HCT116 (cell line): ENCODE data around the gene PHKA2. TPM values are rescaled to one million over a fixed set of nuclear protein-coding genes. Genes with fewer than 3 reads are reported as not detected.

ENCODE experiments used
- ATAC-seq: fragments of 200-7000 bp; cut with Tn5 transposase; 2 replicates; pipeline ENCODE4 v1.9.1; 2020; ENCODE audit warnings: mild to moderate bottlenecking, moderate library complexity
- BruUV-seq: library from RNA; stranded (reverse); fragments of 400-500 nt; replicated peaks from 2 replicates; lab custom pipeline; 2021; lab: Mats Ljungman, UMichigan
- CTCF ChIA-PET: fragments of 300-600 bp; sonication (Branson Sonifier 250); formaldehyde crosslinking; loops from one replicate; lab custom pipeline; 2021; ENCODE audit warnings: antibody characterized with exemption; lab: Charles Lee
- POLR2A ChIA-PET: fragments of 300-600, 350-600 bp; sonication (Branson Sonifier 250); formaldehyde crosslinking; loops from one replicate; lab custom pipeline; 2021; ENCODE audit warnings: antibody characterized with exemption; lab: Charles Lee
- RAD21 ChIA-PET, 2 experiments: fragments of 300-600 bp; sonication (Branson Sonifier 250); formaldehyde crosslinking; loops; one replicate each; lab custom pipeline; 2023; ENCODE audit warnings: low total read pairs in 2 of 2; ENCODE audit not compliant: uncharacterized antibody in 2 of 2, unreplicated experiment in 2 of 2, low non-redundant PET in 1 of 2; lab: Charles Lee
- DNase-seq: peaks from one replicate; pipeline ENCODE4 v3.0.0-alpha.2; 2010; ENCODE audit warnings: low read depth, low spot score
- H2AFZ ChIP-seq: fragments of 200-600 bp; shearing (Covaris generic), sonication (generic); 2 replicates; pipeline ENCODE4 v1.6.1; 2017; ENCODE audit warnings: low read depth, mixed run types, mixed read lengths, antibody characterized with exemption, low read length; ENCODE audit not compliant: poor library complexity, severe bottlenecking
- H3K27ac ChIP-seq: 2 replicates; pipeline ENCODE4 v1.5.1; 2012; ENCODE audit warnings: low read depth, low read length
- H3K27me3 ChIP-seq: fragments of 200-600 bp; sonication (generic); 2 replicates; pipeline ENCODE4 v1.6.1; 2016; ENCODE audit warnings: mixed run types, low read length, mixed read lengths; ENCODE audit not compliant: insufficient read depth
- H3K36me3 ChIP-seq, 2 experiments: fragments of 200-500 bp in 1 of 2; fragments of 200-600 bp in 1 of 2; sonication (Bioruptor generic) in 1 of 2; sonication (generic) in 1 of 2; 2 replicates each; pipeline versions ENCODE4 v1.5.1 to v1.6.1; 2014 to 2016; ENCODE audit warnings: low read length in 2 of 2, inconsistent platforms in 1 of 2, mixed read lengths in 1 of 2, mixed run types in 1 of 2; ENCODE audit not compliant: insufficient read depth in 2 of 2, control insufficient read depth in 1 of 2
- H3K4me1 ChIP-seq, 2 experiments: fragments of 200-600 bp in 1 of 2; sonication (generic) in 1 of 2; 2 replicates each; pipeline versions ENCODE4 v1.5.1 to v1.6.1; 2012 to 2017; ENCODE audit warnings: low read length in 2 of 2, inconsistent platforms in 1 of 2, mild to moderate bottlenecking in 1 of 2, mixed read lengths in 1 of 2, mixed run types in 1 of 2, moderate library complexity in 1 of 2; ENCODE audit not compliant: insufficient read depth in 2 of 2, control insufficient read depth in 1 of 2
- H3K4me2 ChIP-seq: fragments of 200-600 bp; sonication (generic); 2 replicates; pipeline ENCODE4 v1.6.1; 2017; ENCODE audit warnings: mixed run types, low read length, mixed read lengths
- H3K4me3 ChIP-seq, 2 experiments: fragments of 200-600 bp in 1 of 2; sonication (generic) in 1 of 2; replicated peaks in 1 of 2; 2 replicates each; pipeline ENCODE4 v1.5.1; 2011 to 2016; ENCODE audit warnings: low read length in 2 of 2, control low read depth in 1 of 2, low read depth in 1 of 2, mild to moderate bottlenecking in 1 of 2, mixed read lengths in 1 of 2, mixed run types in 1 of 2
- H3K79me2 ChIP-seq: fragments of 200-600 bp; sonication (generic); 2 replicates; pipeline ENCODE4 v1.6.1; 2017; ENCODE audit warnings: mild to moderate bottlenecking, mixed run types, low read length, moderate library complexity, mixed read lengths; ENCODE audit not compliant: insufficient read depth
- H3K9ac ChIP-seq: fragments of 200-600 bp; sonication (generic); 2 replicates; pipeline ENCODE4 v1.6.1; 2016; ENCODE audit warnings: low read length, mixed read lengths
- H3K9me2 ChIP-seq: fragments of 200-600 bp; sonication (generic), shearing (Covaris generic); 2 replicates; pipeline ENCODE4 v1.6.1; 2017; ENCODE audit warnings: mixed run types, mild to moderate bottlenecking, moderate library complexity; ENCODE audit not compliant: insufficient read depth
- H3K9me3 ChIP-seq, 2 experiments: fragments of 200-500 bp in 1 of 2; fragments of 200-600 bp in 1 of 2; sonication (Bioruptor generic) in 1 of 2; sonication (generic) in 1 of 2; 2 replicates each; pipeline ENCODE4 v1.6.1; 2014 to 2017; ENCODE audit warnings: low read length in 2 of 2, mixed read lengths in 2 of 2, inconsistent platforms in 1 of 2, low read depth in 1 of 2, mild to moderate bottlenecking in 1 of 2, mixed run types in 1 of 2, moderate library complexity in 1 of 2; ENCODE audit not compliant: control insufficient read depth in 1 of 2, insufficient read depth in 1 of 2
- H4K20me1 ChIP-seq: fragments of 200-600 bp; sonication (generic), shearing (Covaris generic); 2 replicates; pipeline ENCODE4 v1.6.1; 2017; ENCODE audit warnings: mixed run types, mild to moderate bottlenecking, moderate library complexity; ENCODE audit not compliant: insufficient read depth
- CBX3 ChIP-seq: IDR thresholded peaks from 2 replicates; pipeline ENCODE4 v1.6.1; 2012; ENCODE audit warnings: low read depth
- CTCF ChIP-seq, 3 experiments: fragments of 200-600 bp in 1 of 3; sonication (generic) in 1 of 3; IDR thresholded peaks in 2 of 3; conservative IDR thresholded peaks in 1 of 3; 2 replicates each; pipeline ENCODE4 v1.5.1; 2012 to 2017; ENCODE audit warnings: low read depth in 2 of 3, low read length in 2 of 3, antibody characterized with exemption in 1 of 3, borderline replicate concordance in 1 of 3, control low read depth in 1 of 3, mild to moderate bottlenecking in 1 of 3, mixed read lengths in 1 of 3, mixed run types in 1 of 3, moderate library complexity in 1 of 3; ENCODE audit not compliant: insufficient read depth in 1 of 3
- ELF1 ChIP-seq: IDR thresholded peaks from 2 replicates; pipeline ENCODE4 v1.6.1; 2012; ENCODE audit warnings: low read depth, borderline replicate concordance
- EZH2phosphoT487 ChIP-seq: fragments of 200-600 bp; IDR thresholded peaks from 2 replicates; pipeline ENCODE4 v1.6.1; 2018; ENCODE audit warnings: antibody characterized with exemption, borderline replicate concordance
- FOSL1 ChIP-seq: IDR thresholded peaks from 2 replicates; pipeline ENCODE4 v1.6.1; 2012; ENCODE audit warnings: low read depth
- JUND ChIP-seq: IDR thresholded peaks from 2 replicates; pipeline ENCODE4 v1.6.1; 2012
- MAX ChIP-seq: IDR thresholded peaks from 2 replicates; pipeline ENCODE4 v1.6.1; 2012
- POLR2A ChIP-seq: IDR thresholded peaks from 2 replicates; pipeline ENCODE4 v1.7.0; 2011; ENCODE audit warnings: borderline replicate concordance; ENCODE audit not compliant: insufficient read depth, insufficient read length; ENCODE audit errors: extremely low read depth
- POLR2AphosphoS5 ChIP-seq: IDR thresholded peaks from 2 replicates; pipeline ENCODE4 v1.6.1; 2011; ENCODE audit warnings: mild to moderate bottlenecking, low read depth, low read length, moderate library complexity
- REST ChIP-seq: IDR thresholded peaks from 2 replicates; pipeline ENCODE4 v1.6.1; 2012; ENCODE audit warnings: low read depth
- SIN3A ChIP-seq: IDR thresholded peaks from 2 replicates; pipeline ENCODE4 v1.6.1; 2012; ENCODE audit warnings: low read depth
- SRF ChIP-seq: IDR thresholded peaks from 2 replicates; pipeline ENCODE4 v1.6.1; 2012; ENCODE audit warnings: low read depth
- ZFX ChIP-seq: fragments of 450-650 bp; IDR thresholded peaks from 2 replicates; pipeline ENCODE4 v1.6.1; 2017
- ZNF274 ChIP-seq: fragments of 200-500 bp; sonication (Bioruptor generic); IDR thresholded peaks from 2 replicates; pipeline ENCODE4 v1.6.1; 2014; ENCODE audit warnings: mild to moderate bottlenecking, low read depth, low read length, inconsistent platforms
- intact Hi-C: fragments of 100-400 bp; cut with micrococcal nuclease; formaldehyde crosslinking; loops from 2 replicates; pipeline ENCODE4 v1.10.0; 2022
- total RNA-seq: library from RNA; stranded (reverse); gene quantifications from one replicate; pipeline ENCODE4 v1.2.1, GENCODE V29; 2021; ENCODE audit not compliant: unreplicated experiment

The PHKA2 gene
- total RNA-seq, 1 experiment from 2014 or later = 23.8 TPM

- no peak overlapping the region for H2AFZ ChIP-seq
- DNase-seq (no peak), ATAC-seq (no peak)
- intact Hi-C loops = loop anchor here (10.0 kb wide), 1 partner anchor 69 kb away; no protein-coding TSS in a partner anchor
- ChIA-PET CTCF (no interaction called here), RAD21 (no interaction called here), POLR2A (no interaction called here)
- H3K4me2 ChIP-seq = no peak overlapping the region
- no peak overlapping the region for H3K4me3 ChIP-seq
- H3K27ac ChIP-seq = no peak overlapping the region
- H4K20me1 ChIP-seq = no peaks in the 10 kb centered on the region
- H3K79me2 ChIP-seq = no peaks in the 10 kb centered on the region
- no peaks in the 10 kb centered on the region; a peak in 1 of 4 replicates for H3K36me3 ChIP-seq
- no peaks in the 10 kb centered on the region for H3K27me3 ChIP-seq
- TF ChIP-seq CBX3 (no peak), JUND (no peak), POLR2A (no peak), FOSL1 (no peak), EZH2phosphoT487 (no peak), ZFX (no peak), CTCF (IDR thresholded peaks at IDR 0.05 in 2 of 3, conservative IDR thresholded peaks at IDR 0.05 in 1 of 3; ENCODE audit: borderline replicate concordance in 1 of 3, insufficient read depth in 1 of 3, low read depth in 2 of 3, low read length in 2 of 3) (no peak), SRF (no peak), SIN3A (no peak), ZNF274 (no peak), POLR2AphosphoS5 (no peak), ELF1 (no peak), MAX (no peak), REST (no peak)
- H3K9ac ChIP-seq = no peak overlapping the region
- no peaks in the 10 kb centered on the region for H3K9me3 ChIP-seq
- BruUV-seq = no TSS peak
- no peaks in the 10 kb centered on the region for H3K4me1 ChIP-seq
- no peaks in the 10 kb centered on the region for H3K9me2 ChIP-seq
Observed at GRCh38 chrX:18935893-18936292, 48.0 kb downstream of the PHKA2 start.
